ENCODE results near the gene WSCD2. TPM values are rescaled to one million over a fixed set of nuclear protein-coding genes. Genes with fewer than 3 reads are reported as not detected.
"Not testable (repeated sequence)": the region's sequence is repeated elsewhere in the genome, so short reads cannot be mapped to it uniquely, and the experiment has no call there.

WSCD2 gene
- total RNA-seq, 1 experiment from 2014 or later, result 1.8 TPM

- H3K36me3 ChIP-seq (replicated peaks; ENCODE audit: control insufficient read depth, insufficient read depth, low read length); DNase-seq; H3K4me3 ChIP-seq (ENCODE audit: insufficient read depth, low read depth, low read length); H3K27me3 ChIP-seq (ENCODE audit: control insufficient read depth, insufficient read depth, low read length): not testable (repeated sequence)
These were observed 96.0 kb downstream of the WSCD2 start for GRCh38 chr12:108225101-108225500.

- Histone ChIP-seq H3K27me3 (ENCODE audit: control insufficient read depth, insufficient read depth, low read length) (no peaks in the 10 kb centered on the region), H3K4me3 (ENCODE audit: insufficient read depth, low read depth, low read length) (no peak overlapping the region), H3K36me3 (replicated peaks; ENCODE audit: control insufficient read depth, insufficient read depth, low read length) (no peaks in the 10 kb centered on the region)
- DNase-seq, result no peak
These were observed 97.8 kb downstream of the WSCD2 start for GRCh38 chr12:108226866-108227265.

- Histone ChIP-seq H3K36me3 (replicated peaks; ENCODE audit: control insufficient read depth, insufficient read depth, low read length) (no peaks in the 10 kb centered on the region), H3K27me3 (ENCODE audit: control insufficient read depth, insufficient read depth, low read length) (no peaks in the 10 kb centered on the region), H3K4me3 (ENCODE audit: insufficient read depth, low read depth, low read length) (no peak overlapping the region)
- no peak for DNase-seq
These were observed 99.7 kb downstream of the WSCD2 start for GRCh38 chr12:108228746-108229145.

- Histone ChIP-seq H3K4me3 (ENCODE audit: insufficient read depth, low read depth, low read length) (no peak overlapping the region), H3K36me3 (replicated peaks; ENCODE audit: control insufficient read depth, insufficient read depth, low read length) (no peaks in the 10 kb centered on the region), H3K27me3 (ENCODE audit: control insufficient read depth, insufficient read depth, low read length) (no peaks in the 10 kb centered on the region)
- DNase-seq, result peak; percentile 42
These were observed 102.2 kb downstream of the WSCD2 start for GRCh38 chr12:108231109-108231905.

GRCh38 chr12:108231909-108232434 lies 102.9 kb downstream of the WSCD2 start:
- H3K4me3 ChIP-seq (ENCODE audit: insufficient read depth, low read depth, low read length), result no peak overlapping the region
- no peak for DNase-seq
- H3K36me3 ChIP-seq (replicated peaks; ENCODE audit: control insufficient read depth, insufficient read depth, low read length), result no peaks in the 10 kb centered on the region
- H3K27me3 ChIP-seq (ENCODE audit: control insufficient read depth, insufficient read depth, low read length), result no peaks in the 10 kb centered on the region

GRCh38 chr12:108232565-108232964 lies 103.5 kb downstream of the WSCD2 start:
- no peak for DNase-seq
- Histone ChIP-seq H3K4me3 (ENCODE audit: insufficient read depth, low read depth, low read length) (no peak overlapping the region), H3K27me3 (ENCODE audit: control insufficient read depth, insufficient read depth, low read length) (no peaks in the 10 kb centered on the region), H3K36me3 (replicated peaks; ENCODE audit: control insufficient read depth, insufficient read depth, low read length) (no peaks in the 10 kb centered on the region)

GRCh38 chr12:108234158-108234557 lies 105.1 kb downstream of the WSCD2 start:
- no peak for DNase-seq
- Histone ChIP-seq H3K36me3 (replicated peaks; ENCODE audit: control insufficient read depth, insufficient read depth, low read length) (no peaks in the 10 kb centered on the region), H3K4me3 (ENCODE audit: insufficient read depth, low read depth, low read length) (no peak overlapping the region), H3K27me3 (ENCODE audit: control insufficient read depth, insufficient read depth, low read length) (no peaks in the 10 kb centered on the region)

GRCh38 chr12:108235197-108235984 lies 106.3 kb downstream of the WSCD2 start:
- Histone ChIP-seq H3K27me3 (ENCODE audit: control insufficient read depth, insufficient read depth, low read length) (no peaks in the 10 kb centered on the region), H3K36me3 (replicated peaks; ENCODE audit: control insufficient read depth, insufficient read depth, low read length) (no peaks in the 10 kb centered on the region), H3K4me3 (ENCODE audit: insufficient read depth, low read depth, low read length) (no peak overlapping the region)
- DNase-seq, result peak; percentile 56

- Histone ChIP-seq H3K27me3 (ENCODE audit: control insufficient read depth, insufficient read depth, low read length) (no peaks in the 10 kb centered on the region), H3K4me3 (ENCODE audit: insufficient read depth, low read depth, low read length) (no peak overlapping the region), H3K36me3 (replicated peaks; ENCODE audit: control insufficient read depth, insufficient read depth, low read length) (no peaks in the 10 kb centered on the region)
- DNase-seq, result no peak
These were observed 106.8 kb downstream of the WSCD2 start for GRCh38 chr12:108235985-108236263.

GRCh38 chr12:108236366-108236765 lies 107.3 kb downstream of the WSCD2 start:
- Histone ChIP-seq H3K4me3 (ENCODE audit: insufficient read depth, low read depth, low read length) (no peak overlapping the region), H3K36me3 (replicated peaks; ENCODE audit: control insufficient read depth, insufficient read depth, low read length) (no peaks in the 10 kb centered on the region), H3K27me3 (ENCODE audit: control insufficient read depth, insufficient read depth, low read length) (no peaks in the 10 kb centered on the region)
- DNase-seq, result no peak

- Histone ChIP-seq H3K36me3 (replicated peaks; ENCODE audit: control insufficient read depth, insufficient read depth, low read length) (no peaks in the 10 kb centered on the region), H3K4me3 (ENCODE audit: insufficient read depth, low read depth, low read length) (no peak overlapping the region), H3K27me3 (ENCODE audit: control insufficient read depth, insufficient read depth, low read length) (no peaks in the 10 kb centered on the region)
- DNase-seq, result peak; percentile 59
These were observed 108.2 kb downstream of the WSCD2 start for GRCh38 chr12:108237272-108237671.

GRCh38 chr12:108238474-108238873 lies 109.4 kb downstream of the WSCD2 start:
- no peak for DNase-seq
- Histone ChIP-seq H3K4me3 (ENCODE audit: insufficient read depth, low read depth, low read length) (no peak overlapping the region), H3K27me3 (ENCODE audit: control insufficient read depth, insufficient read depth, low read length) (no peaks in the 10 kb centered on the region), H3K36me3 (replicated peaks; ENCODE audit: control insufficient read depth, insufficient read depth, low read length) (no peaks in the 10 kb centered on the region)

GRCh38 chr12:108239378-108239777 lies 110.3 kb downstream of the WSCD2 start:
- no peaks in the 10 kb centered on the region for H3K27me3 ChIP-seq (ENCODE audit: control insufficient read depth, insufficient read depth, low read length)
- no peak overlapping the region for H3K4me3 ChIP-seq (ENCODE audit: insufficient read depth, low read depth, low read length)
- DNase-seq, result no peak
- no peaks in the 10 kb centered on the region for H3K36me3 ChIP-seq (replicated peaks; ENCODE audit: control insufficient read depth, insufficient read depth, low read length)

GRCh38 chr12:108240027-108240785 lies 111.1 kb downstream of the WSCD2 start:
- no peaks in the 10 kb centered on the region for H3K27me3 ChIP-seq (ENCODE audit: control insufficient read depth, insufficient read depth, low read length)
- no peak overlapping the region for H3K4me3 ChIP-seq (ENCODE audit: insufficient read depth, low read depth, low read length)
- no peaks in the 10 kb centered on the region for H3K36me3 ChIP-seq (replicated peaks; ENCODE audit: control insufficient read depth, insufficient read depth, low read length)
- DNase-seq, result peak; percentile 78

All from H7 (cell line).